Astrocyte of the spinal cord (primary cell): Measurements from ENCODE around the gene SH3BP5.

ENCODE experiments used
- DNase-seq: peaks from one replicate; pipeline ENCODE4 v3.0.0; 2011; ENCODE audit warnings: low read depth, low spot score
- H3K4me3 ChIP-seq: 2 replicates; pipeline ENCODE4 v1.5.1; 2011; ENCODE audit warnings: low read depth, mild to moderate bottlenecking, low read length, moderate library complexity
- in situ Hi-C: cut with HindIII; loops from 2 replicates; pipeline ENCODE4 v1.10.0; 2017; ENCODE audit warnings: low sequenced_read_pairs
- TF ChIP-seq, protein P1 (sequence below): IDR thresholded peaks from 2 replicates; pipeline ENCODE4 v1.5.1; 2012; ENCODE audit warnings: low read depth, mild to moderate bottlenecking, low read length, inconsistent platforms

Gene SH3BP5

DNA sequence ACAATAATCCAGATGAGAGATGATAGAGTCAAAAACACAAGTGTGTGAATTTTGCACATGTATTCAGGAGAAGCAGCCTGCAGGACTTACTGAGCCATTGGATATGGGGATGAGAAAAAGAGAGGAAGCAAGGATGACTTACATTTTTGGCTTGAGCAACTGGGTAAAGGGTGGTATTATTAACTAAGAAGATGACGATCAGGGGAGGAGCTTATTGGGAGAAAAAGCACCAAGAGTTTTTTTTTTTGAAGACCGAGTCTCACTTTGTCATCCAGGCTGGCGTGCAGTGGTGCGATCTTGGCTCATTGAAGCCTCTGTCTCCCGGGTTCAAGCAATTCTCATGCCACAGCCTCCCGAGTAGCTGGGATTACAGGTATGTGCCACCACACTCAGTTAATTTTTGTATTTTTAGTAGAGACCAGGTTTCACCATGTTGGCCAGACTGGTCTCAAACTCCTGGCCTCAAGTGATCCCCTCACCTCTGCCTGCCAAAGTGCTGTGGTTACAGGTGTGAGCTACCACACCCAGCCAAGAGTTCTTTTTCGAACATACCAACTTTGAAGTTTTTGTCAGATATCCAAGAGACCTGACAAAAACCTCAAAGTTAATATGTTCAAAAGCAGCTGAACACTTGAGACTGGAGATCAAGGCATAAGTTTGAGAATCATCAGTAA lies 14.8 kb upstream of the SH3BP5 start:
- no peak overlapping the region for H3K4me3 ChIP-seq
- no peak for DNase-seq
- TF ChIP-seq, protein P1, sequence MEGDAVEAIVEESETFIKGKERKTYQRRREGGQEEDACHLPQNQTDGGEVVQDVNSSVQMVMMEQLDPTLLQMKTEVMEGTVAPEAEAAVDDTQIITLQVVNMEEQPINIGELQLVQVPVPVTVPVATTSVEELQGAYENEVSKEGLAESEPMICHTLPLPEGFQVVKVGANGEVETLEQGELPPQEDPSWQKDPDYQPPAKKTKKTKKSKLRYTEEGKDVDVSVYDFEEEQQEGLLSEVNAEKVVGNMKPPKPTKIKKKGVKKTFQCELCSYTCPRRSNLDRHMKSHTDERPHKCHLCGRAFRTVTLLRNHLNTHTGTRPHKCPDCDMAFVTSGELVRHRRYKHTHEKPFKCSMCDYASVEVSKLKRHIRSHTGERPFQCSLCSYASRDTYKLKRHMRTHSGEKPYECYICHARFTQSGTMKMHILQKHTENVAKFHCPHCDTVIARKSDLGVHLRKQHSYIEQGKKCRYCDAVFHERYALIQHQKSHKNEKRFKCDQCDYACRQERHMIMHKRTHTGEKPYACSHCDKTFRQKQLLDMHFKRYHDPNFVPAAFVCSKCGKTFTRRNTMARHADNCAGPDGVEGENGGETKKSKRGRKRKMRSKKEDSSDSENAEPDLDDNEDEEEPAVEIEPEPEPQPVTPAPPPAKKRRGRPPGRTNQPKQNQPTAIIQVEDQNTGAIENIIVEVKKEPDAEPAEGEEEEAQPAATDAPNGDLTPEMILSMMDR: no peak
- in situ Hi-C loops: no loop called here

DNA sequence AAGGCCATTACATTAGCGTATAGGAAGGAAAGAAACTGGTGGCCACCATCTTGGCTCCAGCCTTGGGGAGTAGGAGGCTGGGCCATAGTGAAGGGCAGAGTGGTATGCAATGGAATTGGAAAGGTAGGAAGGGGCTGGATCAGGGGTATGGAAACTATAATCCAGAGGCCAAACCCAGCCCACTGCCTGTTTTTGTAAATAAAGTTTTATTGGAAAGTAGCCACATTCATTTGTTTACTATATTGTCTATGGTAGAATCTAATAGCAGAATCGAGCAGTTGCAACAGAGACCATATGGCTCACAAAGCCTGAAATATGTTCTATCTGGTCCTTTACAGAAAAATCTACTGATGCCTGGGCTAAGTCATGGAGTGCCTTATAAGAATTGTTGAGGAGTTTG lies 14.1 kb upstream of the SH3BP5 start:
- in situ Hi-C loops: no loop called here
- TF ChIP-seq, protein P1: no peak
- no peak overlapping the region for H3K4me3 ChIP-seq

DNA sequence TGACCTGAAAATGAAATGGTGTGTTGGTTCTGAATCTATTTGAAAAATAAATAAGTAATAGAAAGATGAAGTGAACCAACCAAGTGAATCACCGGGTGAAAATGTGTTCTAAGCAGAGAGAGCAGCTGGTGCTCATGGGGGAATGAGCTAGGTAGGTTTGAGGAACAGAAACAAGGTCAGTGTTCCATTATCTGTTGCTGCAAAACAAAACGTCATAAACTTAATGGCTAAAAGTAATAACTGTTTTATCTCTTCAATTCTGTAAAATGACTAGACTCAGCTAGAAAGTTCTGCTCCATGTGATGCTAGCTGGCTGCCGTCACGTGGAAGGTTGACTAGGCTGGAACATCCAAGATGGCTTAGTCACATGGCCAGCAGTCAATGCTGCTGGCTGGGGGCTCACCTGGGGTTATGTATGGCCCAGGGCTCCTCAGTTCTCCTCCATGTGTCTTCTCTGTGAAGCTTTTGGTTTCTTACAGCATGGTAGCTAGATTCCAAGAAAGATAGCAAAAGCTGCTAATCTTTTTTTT lies 13.3 kb upstream of the SH3BP5 start:
- in situ Hi-C loops: no loop called here
- no peak for DNase-seq
- no peak overlapping the region for H3K4me3 ChIP-seq
- TF ChIP-seq, protein P1: no peak

More for the DNA sequence above, 14.1 kb upstream of the SH3BP5 start:
- DNase-seq: no peak

DNA sequence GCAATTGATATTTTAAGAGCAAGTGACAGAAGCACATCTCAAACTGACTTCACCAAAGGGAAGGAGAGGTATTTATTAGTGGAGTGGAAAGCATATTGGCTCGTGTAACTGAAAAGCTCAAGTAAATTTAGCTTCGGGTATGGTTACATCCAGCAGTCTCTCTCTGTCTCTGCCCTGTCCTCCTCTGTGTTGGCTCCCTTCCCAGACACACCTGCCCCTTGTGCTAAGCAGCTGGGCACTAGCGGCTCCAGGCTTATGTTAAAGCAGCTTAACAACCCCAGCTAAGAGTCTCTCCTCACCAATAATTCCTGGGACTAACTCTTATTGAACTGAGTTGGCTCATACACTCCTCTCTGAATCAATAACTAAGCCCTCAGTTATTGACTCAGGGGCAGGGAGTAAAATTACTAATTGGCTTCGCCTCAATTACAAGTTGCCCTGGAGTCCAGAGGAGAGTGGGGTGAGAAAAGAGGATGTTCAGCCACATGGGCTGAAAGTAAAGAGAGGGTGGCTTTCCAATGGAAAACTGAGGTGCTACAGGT lies 12.8 kb upstream of the SH3BP5 start:
- no peak for DNase-seq
- in situ Hi-C loops: no loop called here
- TF ChIP-seq, protein P1: no peak
- H3K4me3 ChIP-seq: no peak overlapping the region

DNA sequence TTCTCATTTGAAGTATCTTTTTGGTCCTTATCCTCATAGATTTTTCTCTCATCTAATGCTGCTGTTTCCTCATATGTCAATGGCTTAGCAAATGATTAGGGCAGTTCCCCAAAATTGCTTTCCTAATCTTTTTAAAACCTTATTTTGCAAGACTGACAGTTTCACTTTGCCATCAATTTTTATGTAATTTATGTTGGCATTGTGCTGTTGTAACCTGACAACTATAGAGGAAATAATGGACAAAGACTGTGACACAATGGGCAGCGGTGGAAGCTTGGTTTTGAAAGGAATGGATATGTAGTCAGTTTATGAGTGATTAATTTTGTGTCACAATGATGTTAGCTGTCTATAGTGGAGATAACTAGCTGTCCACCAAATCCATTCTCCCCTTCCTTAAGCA lies 10.6 kb upstream of the SH3BP5 start:
- TF ChIP-seq, protein P1: no peak
- H3K4me3 ChIP-seq: no peak overlapping the region
- in situ Hi-C loops: no loop called here
- DNase-seq: no peak

DNA sequence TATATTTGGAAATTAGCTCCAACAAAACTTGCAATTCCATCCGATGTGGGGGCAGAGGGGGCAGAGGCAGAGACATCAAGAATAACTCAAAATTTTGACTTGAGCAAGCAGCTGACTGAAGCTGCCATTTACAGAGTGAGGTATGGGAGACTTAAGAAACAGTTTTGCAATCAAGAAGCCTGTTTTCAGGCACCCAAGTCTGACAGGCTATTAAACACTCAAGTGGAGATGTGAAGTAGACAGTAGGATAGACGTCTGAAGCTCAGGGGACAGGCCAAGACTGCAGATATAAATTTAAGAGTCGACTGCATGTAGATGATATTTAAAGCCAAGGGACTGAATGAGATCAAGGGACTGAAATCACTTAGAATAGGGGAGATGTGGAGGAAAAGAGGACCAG lies 9.9 kb upstream of the SH3BP5 start:
- in situ Hi-C loops: no loop called here
- no peak overlapping the region for H3K4me3 ChIP-seq
- TF ChIP-seq, protein P1: no peak
- DNase-seq: no peak
